Activated naive CD8-positive, alpha-beta T cell treated with anti-CD3 and anti-CD28 coated beads, Interleukin-2, amount 50 U/mL, for 16 hours (primary cell): Measurements from ENCODE around the gene PCP4L1.

Experiments used
- DNase-seq: peaks from one replicate; pipeline ENCODE4 v3.0.0-alpha.2; 2020; ENCODE audit warnings: low read depth, low spot score

Gene PCP4L1

GRCh38 chr1:161266836-161267235 is 8.3 kb downstream of the PCP4L1 start:
- no peak for DNase-seq

DNA sequence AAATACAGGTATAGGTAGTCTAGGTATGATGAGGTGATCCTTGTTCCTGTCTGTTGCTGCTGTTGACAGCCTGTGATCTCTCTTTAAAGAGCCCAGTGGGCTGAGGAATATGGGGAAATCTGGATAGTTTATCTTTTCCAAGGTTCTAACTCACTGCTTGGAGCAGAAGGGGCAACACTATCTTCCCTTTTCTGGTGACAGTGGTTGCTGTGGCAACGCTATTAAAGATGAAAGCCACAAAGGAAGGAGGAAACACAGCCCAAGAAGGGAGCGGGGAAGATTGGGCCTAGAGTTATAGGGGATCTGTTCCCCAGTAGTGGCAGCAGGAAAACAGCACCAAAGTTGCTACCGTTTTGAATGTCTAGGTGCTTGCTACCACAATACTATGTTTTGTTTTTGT is 8.8 kb downstream of the PCP4L1 start:
- DNase-seq: no peak

GRCh38 chr1:161273402-161273801 is 14.9 kb downstream of the PCP4L1 start:
- DNase-seq: no peak

GRCh38 chr1:161274874-161275273 is 16.3 kb downstream of the PCP4L1 start:
- no peak for DNase-seq

GRCh38 chr1:161282991-161283390 is 24.4 kb downstream of the PCP4L1 start:
- DNase-seq: no peak

DNA sequence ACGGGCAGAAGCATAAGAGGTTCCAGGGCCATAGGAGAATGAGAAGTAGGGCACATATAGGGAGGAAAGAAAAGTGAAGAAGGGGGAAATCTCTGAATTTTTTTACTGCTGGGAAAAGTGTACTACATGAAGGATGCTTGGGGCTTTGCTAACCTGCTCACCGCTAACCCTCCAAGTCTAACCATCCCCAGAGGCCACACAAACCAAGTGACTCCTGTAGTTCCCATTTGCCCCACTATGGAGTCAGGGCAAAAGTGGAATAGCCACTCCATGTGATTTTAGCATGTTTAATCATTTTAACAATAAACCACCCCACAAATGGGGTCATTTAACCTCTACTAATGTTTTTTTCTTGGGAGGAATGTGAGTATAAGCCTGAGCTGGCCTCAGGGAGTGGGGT is 26.6 kb downstream of the PCP4L1 start:
- no peak for DNase-seq

GRCh38 chr1:161285521-161285920 is 27.0 kb downstream of the PCP4L1 start:
- DNase-seq: no peak

DNA sequence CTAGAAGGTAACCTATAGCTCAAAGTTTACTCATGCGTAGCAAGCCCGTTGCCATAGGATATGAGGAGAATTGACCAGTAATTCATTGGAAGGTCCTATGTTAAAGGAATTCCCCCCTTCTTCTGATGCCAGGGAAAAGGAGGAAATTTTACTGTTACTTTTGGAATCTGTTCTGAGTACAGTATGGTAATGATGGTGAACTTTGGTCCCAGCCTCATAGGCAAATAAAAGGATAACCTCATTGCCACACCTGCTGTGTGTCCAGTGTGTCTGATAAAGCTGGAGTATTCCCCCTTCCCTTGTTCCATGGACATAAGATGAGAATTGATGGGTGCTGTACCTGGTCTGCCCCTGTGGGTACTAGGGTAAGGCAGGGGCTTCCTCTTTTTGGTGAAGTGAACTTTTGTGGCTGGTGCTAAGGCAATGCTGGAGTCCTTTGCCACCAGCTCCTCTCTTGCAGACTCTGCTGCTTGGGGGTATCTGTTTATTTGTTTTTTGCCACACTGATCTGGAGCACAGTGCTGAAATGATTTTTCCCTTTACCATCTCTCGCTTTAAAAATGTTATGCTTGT is 29.0 kb downstream of the PCP4L1 start:
- DNase-seq: no peak

DNA sequence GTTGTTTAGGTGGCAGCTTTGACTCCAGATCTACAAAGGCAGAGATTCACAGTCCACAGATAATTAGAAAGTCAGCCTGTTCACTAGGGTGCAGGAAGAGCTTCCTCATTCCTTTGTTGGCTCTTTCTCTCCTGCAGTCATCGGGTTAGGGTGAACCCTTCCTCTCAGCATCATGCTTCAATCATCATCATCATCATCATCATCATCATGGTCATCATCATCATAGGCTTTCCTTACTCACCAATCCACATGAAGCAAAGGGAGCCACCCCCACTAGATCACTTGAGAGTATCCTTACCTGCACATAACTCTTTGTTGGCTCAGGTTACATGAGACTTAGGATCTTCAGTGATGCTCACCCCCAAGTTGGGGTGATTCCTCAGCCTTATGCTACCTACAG is 32.2 kb downstream of the PCP4L1 start:
- DNase-seq: no peak

GRCh38 chr1:161297415-161297814 is 38.9 kb downstream of the PCP4L1 start:
- no peak for DNase-seq

GRCh38 chr1:161298116-161298515 is 39.6 kb downstream of the PCP4L1 start:
- DNase-seq: no peak

- DNase-seq: no peak
These were observed 40.8 kb downstream of the PCP4L1 start for GRCh38 chr1:161299347-161299746.

- DNase-seq: no peak
These were observed 41.9 kb downstream of the PCP4L1 start for GRCh38 chr1:161300478-161300877.

- no peak for DNase-seq
These were observed 46.7 kb downstream of the PCP4L1 start for GRCh38 chr1:161304927-161305866.

GRCh38 chr1:161305867-161306519 is 47.4 kb downstream of the PCP4L1 start:
- peak; percentile 57 for DNase-seq

DNA sequence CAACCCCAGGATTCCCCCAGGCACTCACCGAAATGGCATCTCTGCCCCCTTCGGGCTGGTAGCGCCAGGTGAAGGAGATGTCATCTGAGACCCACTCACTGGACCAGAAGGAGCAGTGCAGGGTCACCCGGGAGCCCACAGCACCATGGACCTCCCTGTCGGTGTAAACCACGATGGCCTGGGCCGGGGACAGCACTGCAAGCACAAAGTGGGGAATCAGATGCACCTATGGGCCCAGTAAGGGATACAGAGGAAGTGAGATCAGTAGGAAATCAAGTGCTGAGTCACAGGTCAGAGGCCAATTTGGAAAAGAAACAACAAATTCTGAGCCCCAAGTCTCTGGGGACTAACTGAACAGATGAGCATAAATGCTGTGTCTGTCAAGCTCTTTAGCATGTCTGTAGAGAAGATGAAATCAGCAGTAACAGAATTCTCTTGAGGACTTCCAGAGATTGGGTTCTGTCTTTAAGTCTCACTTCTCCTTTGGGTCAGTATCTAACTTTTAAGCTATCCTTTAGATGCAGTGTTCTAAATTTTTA is 48.8 kb downstream of the PCP4L1 start:
- no peak for DNase-seq

- no peak for DNase-seq
These were observed 49.5 kb downstream of the PCP4L1 start for GRCh38 chr1:161307892-161308638.

DNA sequence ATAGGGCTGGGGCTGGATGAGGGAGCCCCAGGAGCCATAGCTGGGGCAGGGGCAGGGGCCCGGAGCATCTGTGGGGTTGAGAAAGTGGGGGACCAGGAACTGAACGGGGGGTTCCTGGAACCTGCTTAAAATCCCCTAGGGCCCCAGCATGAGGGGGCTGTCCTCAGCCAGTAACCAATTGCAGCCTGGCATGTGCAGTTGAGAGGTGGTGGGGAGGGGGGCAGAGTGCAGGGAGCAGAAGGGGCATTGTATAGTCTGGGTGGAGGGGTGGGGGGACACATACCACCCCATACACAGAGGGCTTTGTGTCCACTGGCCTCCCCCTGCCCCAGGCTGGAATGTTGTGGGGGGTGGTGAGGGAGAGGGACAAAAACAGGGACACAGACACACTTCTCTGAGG is 51.3 kb downstream of the PCP4L1 start, which contains the start of gene MPZ:
Gene MPZ (minus strand): TSS at position 101 of the 400 bp plus-strand sequence. CDS start 63 bp downstream, at position 38.
- no peak for DNase-seq

DNA sequence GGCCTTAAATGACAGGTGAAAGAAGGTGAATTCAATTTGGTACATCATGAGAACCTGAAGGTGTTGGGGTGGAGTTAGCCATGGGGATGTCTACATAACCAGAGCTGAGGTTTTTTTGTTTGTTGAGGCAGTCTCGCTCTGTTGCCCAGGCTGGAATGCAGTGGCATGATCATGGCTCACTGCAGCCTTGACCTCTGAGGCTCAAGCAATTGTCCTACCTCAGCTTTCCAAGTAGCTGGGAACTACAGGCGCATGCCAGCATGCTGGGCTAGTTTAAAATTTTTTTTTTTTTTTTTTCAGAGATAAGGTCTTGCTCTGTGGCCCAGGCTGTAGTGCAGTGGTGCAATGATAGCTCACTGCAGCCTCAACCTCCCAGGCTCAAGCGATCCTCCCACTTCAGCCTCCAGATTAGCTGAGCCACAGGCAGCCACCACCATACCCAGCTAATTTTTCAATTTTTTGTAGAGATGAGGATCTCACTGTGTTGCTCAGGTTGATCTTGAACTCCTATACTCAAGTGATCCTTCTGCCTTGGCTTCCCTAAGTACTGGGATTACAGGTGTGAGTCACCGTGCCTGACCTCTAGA is 53.1 kb downstream of the PCP4L1 start:
- no peak for DNase-seq

DNA sequence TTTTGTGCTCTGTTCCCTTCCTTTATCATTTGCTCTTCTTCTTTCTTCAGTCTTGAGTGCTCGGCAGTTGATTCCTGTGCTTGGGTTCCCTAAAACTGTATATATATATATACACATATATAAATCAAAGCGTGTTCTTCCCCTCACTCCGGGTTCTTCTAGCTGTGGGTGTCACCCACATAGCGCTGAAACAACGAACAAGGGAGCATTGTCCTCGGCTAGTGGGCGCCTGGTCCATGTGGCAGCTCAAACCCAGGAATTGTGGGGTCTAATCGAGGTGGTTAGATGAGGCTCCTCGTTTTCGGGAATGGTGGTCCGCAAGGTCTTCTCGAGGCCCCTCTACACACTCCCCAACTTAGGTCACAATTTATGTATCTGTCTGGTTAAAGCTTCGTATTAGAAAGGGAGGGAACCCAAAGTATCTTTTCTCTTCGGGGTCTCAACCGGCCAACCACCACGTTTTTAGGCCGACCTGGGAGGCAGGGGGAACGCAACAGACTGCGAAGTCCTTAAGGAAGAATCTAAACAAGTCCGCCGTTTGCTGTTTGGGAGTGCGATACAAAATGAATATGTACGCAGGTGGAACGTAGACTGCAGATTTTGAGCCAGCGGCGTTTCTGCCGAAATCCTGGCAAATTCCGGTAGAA is 55.1 kb downstream of the PCP4L1 start:
- no peak for DNase-seq
